BJ (cell line): ENCODE measurements around the gene SKIL. TPM values are rescaled to one million over a fixed set of nuclear protein-coding genes. Genes with fewer than 3 reads are reported as not detected.

Source experiments
- CTCF ChIA-PET: fragments of 350-600 bp; formaldehyde crosslinking; extraction: SDS; loops from one replicate; lab custom pipeline; 2021; ENCODE audit warnings: antibody characterized with exemption, inconsistent platforms; lab: Yijun Ruan, JAX
- POLR2A ChIA-PET: fragments of 300-600 bp; sonication (Branson Sonifier 250); formaldehyde crosslinking; extraction: SDS; loops from one replicate; lab custom pipeline; 2021; ENCODE audit warnings: antibody characterized with exemption; lab: Charles Lee
- DNase-seq: peaks from one replicate; pipeline ENCODE4 v3.0.0-alpha.2; 2011; ENCODE audit warnings: low read depth
- H3K27me3 ChIP-seq: 2 replicates; pipeline ENCODE4 v1.6.0; 2011; ENCODE audit warnings: low read length; ENCODE audit not compliant: control insufficient read depth, insufficient read depth
- H3K36me3 ChIP-seq: 2 replicates; pipeline ENCODE4 v1.5.1; 2011; ENCODE audit warnings: low read length; ENCODE audit not compliant: control insufficient read depth, insufficient read depth
- H3K4me3 ChIP-seq: 2 replicates; pipeline ENCODE4 v1.5.1; 2011; ENCODE audit warnings: low read depth, mild to moderate bottlenecking, control low read depth, low read length
- polyA plus RNA-seq: library from polyadenylated mRNA; depleted of rRNA; stranded (reverse); fragments of >200 nt; gene quantifications from 2 replicates; pipeline ENCODE4 v1.2.3, GENCODE V29; 2011
- TF ChIP-seq, protein P1 (sequence below): IDR thresholded peaks from 2 replicates; pipeline ENCODE4 v1.5.1; 2011; ENCODE audit warnings: low read depth, mild to moderate bottlenecking, control low read depth, inconsistent platforms, low read length, moderate library complexity; ENCODE audit not compliant: insufficient read depth

The SKIL gene
- polyA plus RNA-seq, 1 experiment = 9.7 TPM

DNA sequence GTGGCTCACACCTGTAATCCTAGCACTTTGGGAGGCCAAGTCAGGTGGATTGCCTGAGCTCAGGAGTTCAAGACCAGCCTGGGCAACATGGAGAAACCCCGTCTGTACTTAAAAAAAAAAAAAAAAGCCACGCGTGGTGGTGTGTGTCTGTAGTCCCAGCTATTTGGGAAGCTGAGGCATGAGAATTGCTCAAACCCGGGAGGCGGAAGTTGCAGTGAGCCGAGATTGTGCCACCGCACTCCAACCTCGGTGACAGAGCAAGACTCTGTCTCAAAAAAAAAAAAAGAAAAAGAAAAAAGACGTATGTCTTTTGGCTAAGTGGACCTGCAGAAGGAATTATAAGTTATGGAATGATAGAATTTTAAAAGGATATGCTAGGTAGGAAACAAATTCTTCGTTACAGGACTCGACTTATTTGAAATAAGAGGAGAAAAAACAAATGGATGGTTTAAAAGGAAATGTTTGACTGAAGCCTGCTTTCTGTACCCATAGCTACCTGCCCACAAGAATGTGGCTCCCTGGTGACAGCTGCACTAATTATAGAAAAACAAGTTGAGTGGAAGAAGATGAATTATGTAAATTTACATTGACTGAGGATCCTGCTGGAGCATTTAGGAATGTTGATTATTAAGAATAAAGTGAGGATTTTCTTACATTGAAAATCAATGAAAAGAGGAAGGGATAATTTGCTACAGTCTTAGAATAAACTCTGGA is 36.0 kb upstream of the SKIL start:
- ChIA-PET CTCF (interaction anchor here (0.7 kb wide), 1 partner anchor 48 kb away, joined by 3 read pairs; no protein-coding TSS in a partner anchor), POLR2A (interaction anchor here (0.7 kb wide), 1 partner anchor 548 kb away, joined by 3 read pairs; no protein-coding TSS in a partner anchor)
- Histone ChIP-seq H3K4me3 (no peak overlapping the region), H3K27me3 (no peaks in the 10 kb centered on the region), H3K36me3 (no peaks in the 10 kb centered on the region)
- DNase-seq = no peak
- TF ChIP-seq, protein P1, sequence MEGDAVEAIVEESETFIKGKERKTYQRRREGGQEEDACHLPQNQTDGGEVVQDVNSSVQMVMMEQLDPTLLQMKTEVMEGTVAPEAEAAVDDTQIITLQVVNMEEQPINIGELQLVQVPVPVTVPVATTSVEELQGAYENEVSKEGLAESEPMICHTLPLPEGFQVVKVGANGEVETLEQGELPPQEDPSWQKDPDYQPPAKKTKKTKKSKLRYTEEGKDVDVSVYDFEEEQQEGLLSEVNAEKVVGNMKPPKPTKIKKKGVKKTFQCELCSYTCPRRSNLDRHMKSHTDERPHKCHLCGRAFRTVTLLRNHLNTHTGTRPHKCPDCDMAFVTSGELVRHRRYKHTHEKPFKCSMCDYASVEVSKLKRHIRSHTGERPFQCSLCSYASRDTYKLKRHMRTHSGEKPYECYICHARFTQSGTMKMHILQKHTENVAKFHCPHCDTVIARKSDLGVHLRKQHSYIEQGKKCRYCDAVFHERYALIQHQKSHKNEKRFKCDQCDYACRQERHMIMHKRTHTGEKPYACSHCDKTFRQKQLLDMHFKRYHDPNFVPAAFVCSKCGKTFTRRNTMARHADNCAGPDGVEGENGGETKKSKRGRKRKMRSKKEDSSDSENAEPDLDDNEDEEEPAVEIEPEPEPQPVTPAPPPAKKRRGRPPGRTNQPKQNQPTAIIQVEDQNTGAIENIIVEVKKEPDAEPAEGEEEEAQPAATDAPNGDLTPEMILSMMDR = no peak

DNA sequence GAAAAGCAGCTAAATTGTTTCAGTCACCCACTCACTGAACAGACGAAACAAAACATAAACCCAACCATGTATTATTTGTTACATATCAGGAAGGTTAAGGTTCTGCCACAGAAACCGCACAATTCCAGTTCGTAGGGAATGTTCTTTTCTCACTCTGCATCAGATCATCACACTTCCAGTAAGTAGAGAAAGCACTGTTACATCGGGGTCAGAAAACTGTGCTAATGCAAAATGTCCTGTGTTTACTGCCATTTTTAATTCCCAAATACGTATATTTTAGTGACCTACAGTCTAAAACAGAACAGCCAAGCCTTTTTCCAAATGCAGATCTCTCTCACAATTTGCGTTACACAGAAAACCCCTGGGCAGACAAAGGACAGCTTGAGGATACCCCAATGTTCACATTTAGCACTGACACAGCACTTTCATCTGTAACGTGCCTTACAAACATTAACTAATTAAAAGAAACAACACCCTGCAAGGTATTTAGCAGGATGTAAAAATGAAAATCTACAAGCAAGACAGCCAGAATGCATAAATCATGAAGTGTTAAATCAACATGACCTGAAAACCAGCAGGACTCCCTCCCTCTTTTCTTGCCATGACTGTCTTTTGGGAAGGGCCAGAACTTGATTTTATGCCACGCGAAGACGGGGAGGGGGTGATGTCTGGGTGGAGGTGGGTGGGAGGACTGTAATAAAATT is 34.8 kb upstream of the SKIL start:
- Histone ChIP-seq H3K36me3 (no peaks in the 10 kb centered on the region), H3K27me3 (no peaks in the 10 kb centered on the region), H3K4me3 (no peak overlapping the region)
- ChIA-PET POLR2A (interaction anchor here (0.5 kb wide), 1 partner anchor 9 kb away, joined by 11 read pairs; no protein-coding TSS in a partner anchor), CTCF (no interaction called here)
- TF ChIP-seq, protein P1 = no peak
- DNase-seq = no peak

DNA sequence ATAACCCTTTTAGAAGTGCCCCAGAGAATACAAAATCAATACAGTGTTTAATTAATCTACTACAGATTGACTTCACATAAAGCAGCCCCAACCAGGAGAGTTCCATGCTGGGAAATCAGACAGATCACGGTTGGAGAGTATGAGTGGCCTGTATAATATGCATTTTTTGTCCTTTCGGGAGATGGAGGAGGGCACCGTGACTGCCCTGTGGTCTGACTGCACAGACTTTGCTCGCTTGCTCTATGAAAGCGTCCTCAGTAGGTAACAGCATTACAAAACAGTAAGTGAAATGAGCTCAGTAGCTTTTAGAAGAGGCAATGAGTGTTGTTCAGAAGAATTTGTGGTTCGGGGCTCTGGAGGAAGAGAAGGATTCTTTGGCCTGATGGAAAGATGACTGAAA is 34.2 kb upstream of the SKIL start:
- TF ChIP-seq, protein P1 = no peak
- CTCF ChIA-PET = no interaction called here
- H3K27me3 ChIP-seq = no peaks in the 10 kb centered on the region
- no peak overlapping the region for H3K4me3 ChIP-seq
- POLR2A ChIA-PET = interaction anchor here (0.5 kb wide), 1 partner anchor 10 kb away, joined by 11 read pairs; no protein-coding TSS in a partner anchor
- no peaks in the 10 kb centered on the region for H3K36me3 ChIP-seq
- DNase-seq = no peak

DNA sequence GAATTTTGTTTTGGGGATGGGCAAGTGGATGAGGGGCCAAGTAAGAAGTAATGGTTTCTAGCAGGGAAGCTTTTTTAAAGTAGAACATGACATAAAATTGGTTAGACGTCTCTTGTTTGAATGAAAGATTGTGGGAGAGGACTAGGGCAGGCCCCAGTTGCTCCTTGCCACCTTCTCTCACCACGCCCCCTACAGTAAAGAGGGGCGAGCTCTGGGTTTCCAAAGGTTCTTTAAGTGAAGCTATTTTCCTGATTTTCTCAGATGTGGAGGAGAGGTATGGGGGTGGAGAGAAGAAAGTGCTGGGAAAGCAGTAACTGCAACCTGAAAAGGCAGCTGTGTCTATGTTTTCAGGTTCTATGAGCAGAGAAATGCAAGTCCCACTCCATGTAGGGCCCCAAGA is 32.6 kb upstream of the SKIL start:
- ChIA-PET CTCF (interaction anchor here (0.9 to 1.5 kb wide), 4 partner anchors 10 to 85 kb away, joined by 3 to 5 read pairs (median 4); no protein-coding TSS in a partner anchor), POLR2A (no interaction called here)

More for the DNA sequence above, 32.6 kb upstream of the SKIL start:
- no peak overlapping the region for H3K4me3 ChIP-seq
- no peaks in the 10 kb centered on the region for H3K36me3 ChIP-seq
- DNase-seq = no peak
- no peaks in the 10 kb centered on the region for H3K27me3 ChIP-seq
- TF ChIP-seq, protein P1 = no peak
